ENCODE results near the gene BFSP1.

GRCh38 chr20:17541596-17541995, 10.4 kb upstream of the BFSP1 start:
- TF ChIP-seq RFX5 (IDR thresholded peaks at IDR 0.05; ENCODE audit: borderline replicate concordance, low read depth, low read length), result no peak
- TF ChIP-seq, protein P1, sequence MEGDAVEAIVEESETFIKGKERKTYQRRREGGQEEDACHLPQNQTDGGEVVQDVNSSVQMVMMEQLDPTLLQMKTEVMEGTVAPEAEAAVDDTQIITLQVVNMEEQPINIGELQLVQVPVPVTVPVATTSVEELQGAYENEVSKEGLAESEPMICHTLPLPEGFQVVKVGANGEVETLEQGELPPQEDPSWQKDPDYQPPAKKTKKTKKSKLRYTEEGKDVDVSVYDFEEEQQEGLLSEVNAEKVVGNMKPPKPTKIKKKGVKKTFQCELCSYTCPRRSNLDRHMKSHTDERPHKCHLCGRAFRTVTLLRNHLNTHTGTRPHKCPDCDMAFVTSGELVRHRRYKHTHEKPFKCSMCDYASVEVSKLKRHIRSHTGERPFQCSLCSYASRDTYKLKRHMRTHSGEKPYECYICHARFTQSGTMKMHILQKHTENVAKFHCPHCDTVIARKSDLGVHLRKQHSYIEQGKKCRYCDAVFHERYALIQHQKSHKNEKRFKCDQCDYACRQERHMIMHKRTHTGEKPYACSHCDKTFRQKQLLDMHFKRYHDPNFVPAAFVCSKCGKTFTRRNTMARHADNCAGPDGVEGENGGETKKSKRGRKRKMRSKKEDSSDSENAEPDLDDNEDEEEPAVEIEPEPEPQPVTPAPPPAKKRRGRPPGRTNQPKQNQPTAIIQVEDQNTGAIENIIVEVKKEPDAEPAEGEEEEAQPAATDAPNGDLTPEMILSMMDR (IDR thresholded peaks at IDR 0.05; ENCODE audit: control extremely low read depth in 1 of 3, insufficient read depth in 1 of 3, low read depth in 1 of 3, low read length in 3 of 3), result no peak
- TF ChIP-seq ZNF274 (IDR thresholded peaks at IDR 0.05; ENCODE audit: borderline replicate concordance, extremely low read depth, low read length), result no peak
- TF ChIP-seq, protein P2, sequence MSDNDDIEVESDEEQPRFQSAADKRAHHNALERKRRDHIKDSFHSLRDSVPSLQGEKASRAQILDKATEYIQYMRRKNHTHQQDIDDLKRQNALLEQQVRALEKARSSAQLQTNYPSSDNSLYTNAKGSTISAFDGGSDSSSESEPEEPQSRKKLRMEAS (IDR thresholded peaks at IDR 0.05), result no peak
- TF ChIP-seq EZH2 (IDR thresholded peaks at IDR 0.05; ENCODE audit: low read depth, low read length, severe bottlenecking), result no peak
- no peak for TF ChIP-seq CREB1 (IDR thresholded peaks at IDR 0.05)
- TF ChIP-seq SIN3A (conservative IDR thresholded peaks at IDR 0.05 in 1 of 2, IDR thresholded peaks at IDR 0.05 in 1 of 2; ENCODE audit: low read depth in 1 of 2, low read length in 2 of 2), result no peak
- no peak for TF ChIP-seq POLR2AphosphoS5 (IDR thresholded peaks at IDR 0.05; ENCODE audit: low read depth, low read length)
- no peak for TF ChIP-seq ASH2L (IDR thresholded peaks at IDR 0.05; ENCODE audit: low read length)
- no peak for TF ChIP-seq POLR2A (IDR thresholded peaks at IDR 0.05; ENCODE audit: control extremely low read depth in 1 of 2, low read depth in 2 of 2, low read length in 2 of 2)
- no peak for TF ChIP-seq SP1 (IDR thresholded peaks at IDR 0.05; ENCODE audit: low read depth, low read length)
- TF ChIP-seq YY1 (IDR thresholded peaks at IDR 0.05; ENCODE audit: low read depth, low read length), result no peak
